LNCaP clone FGC (cell line): ENCODE measurements around the gene NAP1L4.
A peak's percentile ranks its signal among the peaks of the same experiment; 100 is the strongest.

ENCODE experiments used
- DNase-seq: peaks from one replicate; pipeline ENCODE4 v3.0.0-alpha.2; 2011; ENCODE audit warnings: low read depth
- H3K4me3 ChIP-seq: 2 replicates; pipeline ENCODE4 v1.5.1; 2011; ENCODE audit warnings: mild to moderate bottlenecking, low read depth, low read length, control low read depth
- CTCF ChIP-seq: IDR thresholded peaks from 2 replicates; pipeline ENCODE4 v1.5.1; 2012; ENCODE audit warnings: mild to moderate bottlenecking; ENCODE audit not compliant: control insufficient read depth, insufficient read depth; ENCODE audit errors: extremely low read depth

The NAP1L4 gene

GRCh38 chr11:2934611-2935239 lies 57.4 kb downstream of the NAP1L4 start:
- TF ChIP-seq CTCF = no peak
- H3K4me3 ChIP-seq = no peak overlapping the region
- DNase-seq = no peak

GRCh38 chr11:2934021-2934550 lies 58.0 kb downstream of the NAP1L4 start:
- no peak for DNase-seq
- H3K4me3 ChIP-seq = no peak overlapping the region
- no peak for TF ChIP-seq CTCF

DNA sequence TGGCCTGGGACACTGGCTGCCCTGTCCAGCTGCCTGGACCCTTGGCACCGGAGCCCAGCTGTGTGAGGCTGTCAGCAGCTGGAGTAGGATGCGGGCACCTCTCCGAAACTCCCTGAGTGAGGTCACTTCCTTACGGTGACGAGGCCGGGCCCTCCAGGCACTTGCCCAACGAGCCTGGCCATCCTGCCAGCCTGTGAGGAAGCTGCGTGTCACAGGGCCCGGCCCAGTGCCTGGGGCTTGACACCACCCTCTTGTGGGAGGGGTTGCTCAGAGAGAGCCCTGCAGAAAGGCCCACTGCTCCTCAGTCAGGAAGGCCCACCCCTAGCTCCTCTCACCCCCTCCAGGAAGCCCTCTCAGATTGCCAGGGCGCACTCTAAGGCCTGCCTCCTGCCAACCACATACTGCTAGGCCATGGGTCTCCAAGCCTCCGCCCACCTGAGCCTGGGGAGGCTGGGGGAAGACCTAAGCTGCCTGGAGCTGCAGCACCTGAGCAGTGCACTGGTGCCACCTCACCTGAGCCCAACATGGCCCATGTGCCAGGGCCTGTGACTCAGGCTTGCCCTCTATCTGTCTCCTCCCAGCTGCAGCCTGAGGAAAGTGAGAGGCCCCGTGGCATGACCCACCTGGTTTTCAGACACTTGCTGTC lies 58.6 kb downstream of the NAP1L4 start:
- peak; percentile 84 for DNase-seq
- H3K4me3 ChIP-seq = no peak overlapping the region
- no peak for TF ChIP-seq CTCF

GRCh38 chr11:2932850-2933251 lies 59.3 kb downstream of the NAP1L4 start:
- TF ChIP-seq CTCF = no peak
- DNase-seq = no peak
- no peak overlapping the region for H3K4me3 ChIP-seq

GRCh38 chr11:2931771-2932738 lies 60.1 kb downstream of the NAP1L4 start:
- no peak overlapping the region for H3K4me3 ChIP-seq
- TF ChIP-seq CTCF = no peak
- no peak for DNase-seq

GRCh38 chr11:2931420-2931746 lies 60.7 kb downstream of the NAP1L4 start:
- no peak for DNase-seq
- H3K4me3 ChIP-seq = no peak overlapping the region
- TF ChIP-seq CTCF = no peak
